Right lobe of liver (tissue), 6 donors: ENCODE measurements around the gene IL1RL1. TPM values are rescaled to one million over a fixed set of nuclear protein-coding genes. Genes with fewer than 3 reads are reported as not detected.
A peak's percentile ranks its signal among the peaks of the same experiment; 100 is the strongest.

ENCODE experiments used
- ATAC-seq, 4 donors: fragments of 200-7000 bp; cut with Tn5 transposase; one replicate each; pipeline ENCODE4 v1.9.1; 2020; ENCODE audit warnings: mild to moderate bottlenecking in 4 of 4, moderate library complexity in 4 of 4
- DNase-seq, 3 donors: peaks; one replicate each; pipeline ENCODE4 v3.0.0-alpha.2; 2020
- H3K27ac ChIP-seq, 3 donors: fragments of 200-600 bp; one replicate each; pipeline ENCODE4 v1.8.0; 2022
- H3K27me3 ChIP-seq, 2 donors: fragments of 200-600 bp; one replicate each; pipeline ENCODE4 v1.8.0; 2022
- H3K36me3 ChIP-seq, 4 donors: fragments of 200-600 bp; sonication (generic) in 1 of 4; one replicate each; pipeline versions ENCODE4 v1.5.1 to v1.8.0; 2017 to 2022; ENCODE audit warnings: control low read depth in 1 of 4
- H3K4me1 ChIP-seq, 4 donors: fragments of 200-600 bp; sonication (generic) in 1 of 4; one replicate each; pipeline versions ENCODE4 v1.5.1 to v1.8.0; 2017 to 2022; ENCODE audit warnings: control low read depth in 1 of 4
- H3K4me3 ChIP-seq, 3 donors: fragments of 200-600 bp; one replicate each; pipeline ENCODE4 v1.8.0; 2022
- H3K9me3 ChIP-seq, 4 donors: fragments of 200-600 bp; sonication (generic) in 1 of 4; one replicate each; pipeline versions ENCODE4 v1.5.1 to v1.8.0; 2017 to 2022; ENCODE audit warnings: control low read depth in 1 of 4
- POLR2A ChIP-seq: fragments of 450-650 bp; IDR thresholded peaks from one replicate; pipeline ENCODE4 v1.6.1; 2017; ENCODE audit warnings: antibody characterized with exemption, mild to moderate bottlenecking
- WGBS: methylation state at CpG from one replicate; pipeline ENCODE4 v1.1.6; 2018; ENCODE audit warnings: low coverage, low lambda C conversion rate; ENCODE audit not compliant: insufficient coverage; ENCODE audit errors: missing lambda C conversion rate; 5-methylcytosine and 5-hydroxymethylcytosine counted together
- intact Hi-C, 2 donors: fragments of 100-400 bp; cut with DNase I; formaldehyde crosslinking; loops; one replicate each; pipeline versions ENCODE4 v1.11.2 to v1.14.1; 2022
- total RNA-seq, 6 experiments: library from RNA; depleted of rRNA in 2 of 6; stranded (reverse); fragments of >200 nt in 2 of 6; fragmentation: NEBNext Ultra II Directional in 3 of 6; extraction: Animal tissue kit (Norgen Biotek cat#: 25700) in 3 of 6; gene quantifications; one replicate each; pipeline versions ENCODE4 v1.1.0 to v1.2.4, GENCODE V29; 2016 to 2023
- TF ChIP-seq, protein P1 (sequence below), 4 donors: fragments of 200-600 bp in 3 of 4; fragments of 450-650 bp in 1 of 4; IDR thresholded peaks; one replicate each; pipeline versions ENCODE4 v1.5.1 to v1.8.0; 2016 to 2022; ENCODE audit warnings: antibody characterized with exemption in 4 of 4, mild to moderate bottlenecking in 2 of 4
- donor health status: DM: no; HTN: yes; CAD: no.
- donor health status: DM: no; HTN: no; CAD: no.
- donor health status: DM: no; HTN: no; CAD: no.
- donor health status: DM: no; HTN: yes; CAD: no.
- donor health status: DM: no; HTN: yes; CAD: no.

Gene IL1RL1
- total RNA-seq, 6 experiments from 2014 or later, result 2.0 to 18.0 (median 4.2) TPM

GRCh38 chr2:102361632-102362241 is 50.4 kb downstream of the IL1RL1 start:
- peaks cover 0 to 7% (median 2%) of the 10 kb centered on the region in 4 donors for H3K9me3 ChIP-seq
- no peaks in the 10 kb centered on the region for H3K36me3 ChIP-seq
- ATAC-seq, result no peak
- no peak for DNase-seq
- no peak overlapping the region for H3K4me3 ChIP-seq
- intact Hi-C loops, result no loop called here
- H3K27me3 ChIP-seq, result no peaks in the 10 kb centered on the region
- no peak overlapping the region for H3K27ac ChIP-seq
- WGBS, result 63% methylated on average over 4 of the region's 5 CpGs
- peaks cover 0 to 3% (median 0%) of the 10 kb centered on the region in 4 donors for H3K4me1 ChIP-seq
- TF ChIP-seq POLR2A, result no peak
- TF ChIP-seq, protein P1, sequence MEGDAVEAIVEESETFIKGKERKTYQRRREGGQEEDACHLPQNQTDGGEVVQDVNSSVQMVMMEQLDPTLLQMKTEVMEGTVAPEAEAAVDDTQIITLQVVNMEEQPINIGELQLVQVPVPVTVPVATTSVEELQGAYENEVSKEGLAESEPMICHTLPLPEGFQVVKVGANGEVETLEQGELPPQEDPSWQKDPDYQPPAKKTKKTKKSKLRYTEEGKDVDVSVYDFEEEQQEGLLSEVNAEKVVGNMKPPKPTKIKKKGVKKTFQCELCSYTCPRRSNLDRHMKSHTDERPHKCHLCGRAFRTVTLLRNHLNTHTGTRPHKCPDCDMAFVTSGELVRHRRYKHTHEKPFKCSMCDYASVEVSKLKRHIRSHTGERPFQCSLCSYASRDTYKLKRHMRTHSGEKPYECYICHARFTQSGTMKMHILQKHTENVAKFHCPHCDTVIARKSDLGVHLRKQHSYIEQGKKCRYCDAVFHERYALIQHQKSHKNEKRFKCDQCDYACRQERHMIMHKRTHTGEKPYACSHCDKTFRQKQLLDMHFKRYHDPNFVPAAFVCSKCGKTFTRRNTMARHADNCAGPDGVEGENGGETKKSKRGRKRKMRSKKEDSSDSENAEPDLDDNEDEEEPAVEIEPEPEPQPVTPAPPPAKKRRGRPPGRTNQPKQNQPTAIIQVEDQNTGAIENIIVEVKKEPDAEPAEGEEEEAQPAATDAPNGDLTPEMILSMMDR (IDR thresholded peaks at IDR 0.05), result no peak

DNA sequence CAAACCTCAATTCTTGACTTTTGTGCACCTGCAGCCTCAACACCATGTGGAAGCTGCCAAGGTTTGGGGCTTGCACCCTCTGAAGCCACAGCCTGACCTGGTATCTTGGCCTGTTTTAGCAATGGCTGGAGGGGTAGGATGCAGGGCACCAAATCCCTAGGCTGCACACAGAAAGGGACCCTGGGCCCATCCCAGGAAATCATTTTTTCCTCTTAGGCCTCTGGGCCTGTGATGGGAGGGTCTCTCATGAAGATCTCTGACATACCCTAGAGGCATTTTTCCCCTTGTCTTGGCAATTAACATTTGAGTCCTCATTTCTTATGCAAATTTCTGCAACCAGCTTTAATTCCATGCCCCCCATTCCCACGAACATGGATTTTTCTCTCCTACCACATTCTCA is 54.4 kb downstream of the IL1RL1 start:
- H3K4me3 ChIP-seq, result no peak overlapping the region
- peaks cover 0 to 8% (median 3%) of the 10 kb centered on the region in 4 donors for H3K9me3 ChIP-seq
- no peaks in the 10 kb centered on the region for H3K36me3 ChIP-seq
- ATAC-seq (no peak), DNase-seq (no peak)
- H3K27me3 ChIP-seq, result no peaks in the 10 kb centered on the region
- no peaks in the 10 kb centered on the region for H3K4me1 ChIP-seq
- TF ChIP-seq, protein P1 (IDR thresholded peaks at IDR 0.05), result no peak
- no peak for TF ChIP-seq POLR2A
- H3K27ac ChIP-seq, result no peak overlapping the region
- intact Hi-C loops, result no loop called here
- 85% methylated on average over 1 of the region's 1 CpG for WGBS

- no peak overlapping the region for H3K4me3 ChIP-seq
- ATAC-seq (no peak), DNase-seq (no peak)
- WGBS, result 66% methylated on average over 3 of the region's 3 CpGs
- H3K36me3 ChIP-seq, result no peaks in the 10 kb centered on the region
- TF ChIP-seq POLR2A, result no peak
- TF ChIP-seq, protein P1 (IDR thresholded peaks at IDR 0.05), result no peak
- peaks cover 0 to 8% (median 3%) of the 10 kb centered on the region in 4 donors for H3K9me3 ChIP-seq
- H3K27ac ChIP-seq, result no peak overlapping the region
- no peaks in the 10 kb centered on the region for H3K27me3 ChIP-seq
- H3K4me1 ChIP-seq, result no peaks in the 10 kb centered on the region
- intact Hi-C loops, result no loop called here
Observed at GRCh38 chr2:102366406-102367112, 55.2 kb downstream of the IL1RL1 start.

DNA sequence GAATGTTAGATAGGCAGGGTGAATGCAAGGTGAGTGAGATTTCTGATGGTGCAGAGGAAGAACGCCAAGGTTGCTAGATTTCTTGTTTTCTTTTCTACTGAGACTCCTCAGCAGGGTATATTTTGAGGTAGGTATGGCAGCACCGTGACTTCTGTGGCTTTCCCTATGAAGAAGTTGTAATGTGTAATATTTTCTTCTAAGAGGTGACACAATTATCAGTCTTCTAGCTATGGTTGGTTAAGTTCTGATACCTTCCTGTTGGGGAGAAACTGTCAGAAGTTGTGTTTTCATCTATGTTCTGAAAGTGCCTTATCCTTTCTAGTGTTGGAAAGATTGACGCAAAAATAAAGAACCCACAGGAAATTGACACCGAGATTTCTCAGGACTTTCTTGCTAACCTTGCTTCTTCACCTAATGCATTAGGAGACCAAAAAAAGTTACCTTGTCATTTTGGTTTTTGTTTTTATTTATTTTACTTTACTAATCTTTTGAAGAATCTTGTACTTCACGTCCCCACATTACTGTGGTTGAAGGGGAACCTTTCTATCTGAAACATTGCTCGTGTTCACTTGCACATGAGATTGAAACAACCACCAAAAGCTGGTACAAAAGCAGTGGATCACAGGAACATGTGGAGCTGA is 56.1 kb downstream of the IL1RL1 start:
- Histone ChIP-seq H3K36me3 (no peaks in the 10 kb centered on the region), H3K27ac (no peak overlapping the region)
- no peak for DNase-seq

More for the DNA sequence above, 56.1 kb downstream of the IL1RL1 start:
- Histone ChIP-seq H3K9me3 (peaks cover 0 to 8% (median 3%) of the 10 kb centered on the region in 4 donors), H3K27me3 (no peaks in the 10 kb centered on the region), H3K4me3 (no peak overlapping the region), H3K4me1 (no peaks in the 10 kb centered on the region)
- intact Hi-C loops, result no loop called here
- TF ChIP-seq POLR2A, result no peak
- TF ChIP-seq, protein P1 (IDR thresholded peaks at IDR 0.05), result no peak
- WGBS, result 77% methylated on average over 4 of the region's 6 CpGs
- peak in 2 of 4 donors; percentile 19 to 47 for ATAC-seq
